Ectodermal cell (in vitro differentiated cells): Measurements from ENCODE around the gene MTHFR.
"Not testable (repeated sequence)": the region's sequence is repeated elsewhere in the genome, so short reads cannot be mapped to it uniquely, and the experiment has no call there.

ENCODE experiments used
- H3K27ac ChIP-seq: 2 replicates; pipeline ENCODE4 v1.7.0; 2013; ENCODE audit warnings: mild to moderate bottlenecking, low read depth, low read length; ENCODE audit not compliant: insufficient read depth, poor library complexity, severe bottlenecking
- H3K27me3 ChIP-seq: 2 replicates; pipeline ENCODE4 v1.7.0; 2013; ENCODE audit warnings: mild to moderate bottlenecking, low read length; ENCODE audit not compliant: insufficient read depth, control insufficient read depth, poor library complexity, severe bottlenecking
- H3K36me3 ChIP-seq: one replicate; pipeline ENCODE4 v1.7.0; 2013; ENCODE audit warnings: low read length; ENCODE audit not compliant: control insufficient read depth, insufficient read depth
- H3K4me1 ChIP-seq: one replicate; pipeline ENCODE4 v1.7.0; 2013; ENCODE audit warnings: low read length; ENCODE audit not compliant: control insufficient read depth, insufficient read depth
- H3K4me3 ChIP-seq: 2 replicates; pipeline ENCODE4 v1.7.0; 2013; ENCODE audit warnings: low read depth, low read length, control low read depth; ENCODE audit not compliant: insufficient read depth
- H3K9me3 ChIP-seq: 2 replicates; pipeline ENCODE4 v1.7.0; 2013; ENCODE audit warnings: mild to moderate bottlenecking, low read length, moderate library complexity; ENCODE audit not compliant: control insufficient read depth
- WGBS, 2 experiments: methylation state at CpG; one replicate each; pipeline ENCODE4 v1.1.7; 2013; ENCODE audit warnings: missing lambda C conversion rate in 2 of 2; 5-methylcytosine and 5-hydroxymethylcytosine counted together

Gene MTHFR

DNA sequence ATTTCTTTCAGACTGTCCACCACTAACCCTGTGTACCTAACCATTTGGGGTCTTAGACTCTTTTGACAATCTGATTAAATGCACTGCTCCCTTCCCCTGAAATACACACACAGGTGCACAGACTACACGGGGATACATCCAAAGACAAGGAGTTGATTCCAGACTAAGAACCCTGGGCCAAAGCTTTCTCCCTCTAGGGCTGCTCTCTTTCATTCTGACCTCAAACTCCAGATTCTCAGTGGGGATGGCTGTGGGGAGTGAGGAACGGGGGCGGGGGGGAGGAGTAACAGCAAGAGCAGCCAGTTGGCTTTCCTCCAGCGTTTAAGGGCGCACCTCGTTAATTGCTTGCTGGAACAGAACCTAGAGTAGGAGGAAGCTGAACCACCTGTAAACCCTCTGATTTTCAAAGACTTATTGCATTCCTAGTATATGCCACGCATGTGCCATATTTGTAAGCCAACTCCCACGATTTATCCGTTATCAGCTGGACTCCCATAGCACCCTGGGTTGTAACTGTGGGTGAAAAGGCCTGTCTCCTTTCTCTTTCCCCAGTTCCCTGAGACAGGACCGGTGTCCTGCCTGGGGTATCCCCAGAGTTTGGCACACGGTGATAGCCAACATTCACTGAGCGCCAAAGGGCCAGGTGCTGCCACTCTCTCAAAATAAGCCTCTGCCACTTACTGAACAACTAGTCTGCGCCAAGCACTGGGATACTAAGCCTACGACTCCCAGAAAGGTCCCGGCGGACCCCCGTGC is 920 bp downstream of the MTHFR start:
- Histone ChIP-seq H3K27ac (no peak overlapping the region), H3K36me3 (no peaks in the 10 kb centered on the region), H3K27me3 (no peaks in the 10 kb centered on the region), H3K4me3 (peak overlapping the region; percentile 94), H3K9me3 (no peaks in the 10 kb centered on the region), H3K4me1 (peaks cover 38% of the 10 kb centered on the region)
- WGBS, 2 experiments, result 12 to 14% methylated on average over 17 of the region's 17 CpGs

DNA sequence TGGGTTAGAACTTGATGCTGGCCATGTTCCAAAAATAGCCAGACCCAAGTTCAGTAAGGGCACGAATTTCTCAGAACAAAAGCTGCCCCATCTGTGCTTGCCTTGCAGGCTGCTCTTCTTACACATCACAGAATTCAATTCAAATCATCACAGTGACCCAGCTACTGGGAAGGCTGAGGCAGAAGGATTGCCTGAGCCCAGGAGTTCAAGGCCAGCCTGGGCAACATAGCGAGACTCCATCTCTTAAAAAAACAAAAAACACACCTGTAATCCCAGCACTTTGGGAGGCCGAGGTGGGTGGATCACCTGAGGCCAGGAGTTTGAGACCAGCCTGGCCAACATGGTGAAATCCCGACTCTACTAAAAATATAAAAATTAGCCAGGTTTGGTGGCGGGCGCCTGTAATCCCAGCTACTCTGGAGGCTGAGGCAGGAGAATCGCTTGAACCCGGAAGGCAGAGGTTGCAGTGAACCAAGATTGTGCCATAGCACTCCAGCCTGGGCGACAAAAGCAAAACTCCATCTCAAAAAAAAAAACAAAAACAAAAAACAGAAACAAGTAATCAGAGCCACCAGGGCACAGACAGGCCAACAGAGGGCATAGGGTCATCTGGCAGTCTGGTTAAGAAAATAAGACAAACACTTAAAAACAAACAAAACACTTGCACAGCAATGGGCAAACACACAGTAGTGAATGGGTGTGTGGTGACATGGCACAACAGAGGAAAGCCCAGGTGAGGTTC is 1.7 kb downstream of the MTHFR start:
- WGBS, 2 experiments, result 83 to 86% methylated on average over 9 of the region's 9 CpGs

DNA sequence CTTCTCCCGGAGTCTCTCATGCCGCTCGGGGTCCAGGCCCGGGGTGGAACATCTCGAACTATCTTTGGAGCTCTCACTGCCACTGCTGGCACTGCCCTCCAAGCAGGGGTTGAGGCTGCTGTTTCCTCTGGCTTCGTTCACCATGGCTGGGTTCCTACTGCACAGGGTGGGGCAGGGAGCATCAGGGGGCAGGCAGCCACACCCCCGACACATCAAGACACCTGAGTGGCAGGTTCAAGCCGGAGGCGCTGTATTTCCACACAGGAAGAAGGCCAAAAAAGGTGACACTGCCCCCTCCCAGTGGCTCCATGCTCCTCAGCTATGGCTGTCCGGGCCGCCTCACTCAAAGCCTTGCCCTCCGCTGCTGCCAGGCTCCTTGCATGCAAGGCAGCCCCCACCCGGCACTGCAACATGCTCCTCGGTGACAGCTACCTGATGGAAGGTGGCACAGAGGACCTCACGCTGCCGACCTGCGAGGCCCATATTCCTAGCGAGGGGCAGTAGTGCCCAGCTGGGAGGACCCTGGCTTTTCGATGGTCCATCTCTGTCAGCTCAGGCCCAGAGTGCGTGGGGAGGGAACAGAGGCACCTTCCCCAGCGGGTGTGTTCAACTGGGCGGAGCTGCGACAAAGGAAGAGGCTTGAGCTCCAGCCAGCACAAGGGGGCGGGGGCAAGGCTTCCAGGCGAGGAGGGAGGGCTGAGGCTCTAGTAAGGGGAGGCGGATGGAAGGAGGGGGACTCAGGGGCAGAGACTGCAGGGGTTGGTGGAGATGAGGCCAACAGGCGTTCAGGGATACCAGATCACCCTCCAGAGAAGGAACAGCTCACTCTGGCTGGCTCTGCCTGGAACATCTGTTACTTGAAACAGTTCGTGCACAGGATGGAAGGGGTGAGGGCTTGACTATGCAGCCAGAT is 2.5 kb downstream of the MTHFR start:
- WGBS, 2 experiments, result 7 to 10% methylated on average over 28 of the region's 28 CpGs
- no peaks in the 10 kb centered on the region for H3K27me3 ChIP-seq
- peaks cover 38% of the 10 kb centered on the region for H3K4me1 ChIP-seq
- H3K4me3 ChIP-seq, result peak overlapping the region; percentile 45
- H3K27ac ChIP-seq, result peak overlapping the region; percentile 73
- no peaks in the 10 kb centered on the region for H3K36me3 ChIP-seq
- no peaks in the 10 kb centered on the region for H3K9me3 ChIP-seq

More for the DNA sequence above, 1.7 kb downstream of the MTHFR start:
- H3K27ac ChIP-seq, result peak overlapping the region; percentile 73
- H3K9me3 ChIP-seq, H3K27me3 ChIP-seq, H3K36me3 ChIP-seq: not testable (repeated sequence)
- H3K4me1 ChIP-seq, result peaks cover 38% of the 10 kb centered on the region
- peak overlapping the region; percentile 45 for H3K4me3 ChIP-seq

DNA sequence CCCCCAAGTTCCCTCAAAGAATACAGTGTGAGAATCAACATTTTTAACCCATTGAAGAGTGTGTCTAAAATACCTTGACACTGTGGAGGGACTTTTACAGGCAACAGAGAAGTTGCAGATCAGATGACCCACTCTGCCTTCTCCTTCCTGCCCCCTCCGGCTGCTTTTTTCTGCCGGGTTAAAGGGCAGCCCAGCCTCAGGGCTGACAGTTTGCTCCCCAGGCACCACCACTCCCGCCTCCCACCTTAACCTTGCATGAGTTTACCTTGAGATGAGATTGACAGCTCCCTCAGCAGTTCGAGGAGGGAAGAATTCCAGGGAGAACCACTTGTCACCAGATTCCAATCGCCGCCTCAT is 3.2 kb downstream of the MTHFR start:
- no peak overlapping the region for H3K27ac ChIP-seq
- no peaks in the 10 kb centered on the region for H3K36me3 ChIP-seq
- peaks cover 36% of the 10 kb centered on the region for H3K4me1 ChIP-seq
- WGBS, 2 experiments, result 22 to 31% methylated on average over 6 of the region's 6 CpGs
- H3K27me3 ChIP-seq, result no peaks in the 10 kb centered on the region
- peak overlapping the region; percentile 45 for H3K4me3 ChIP-seq
- H3K9me3 ChIP-seq, result no peaks in the 10 kb centered on the region

DNA sequence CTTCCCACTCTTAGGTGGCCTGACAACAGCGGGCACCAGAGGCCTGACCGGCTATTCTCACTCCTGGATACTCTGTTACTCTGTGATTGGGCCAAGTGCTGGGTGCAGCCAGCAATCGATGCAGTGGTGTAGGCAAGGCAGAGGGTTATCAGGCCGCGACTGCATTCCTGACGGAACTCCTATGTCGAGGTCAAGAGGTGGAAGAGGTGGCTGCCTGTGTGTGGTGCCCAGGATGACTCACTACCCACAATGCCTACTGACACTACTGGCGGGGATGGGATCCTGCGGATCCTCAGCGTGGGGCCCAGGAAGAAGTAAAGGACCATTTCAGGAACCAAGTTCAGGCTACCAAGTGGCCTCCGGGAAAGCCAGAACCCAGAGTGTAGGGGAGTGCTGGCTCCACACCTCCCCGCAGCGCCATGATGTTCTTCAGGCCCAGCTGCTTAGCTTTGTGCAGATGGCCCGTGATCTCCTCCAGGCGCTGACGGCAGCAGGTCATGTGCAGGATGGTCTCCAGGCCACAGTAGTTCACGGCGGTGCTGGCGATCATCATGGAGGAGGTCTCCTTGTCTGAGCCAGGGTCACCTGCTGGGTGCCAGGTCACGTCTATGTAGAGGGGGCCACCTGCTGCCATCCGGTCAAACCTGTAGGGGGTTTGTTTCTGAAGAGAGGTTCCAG is 4.9 kb downstream of the MTHFR start:
- 94 to 96% methylated on average over 21 of the region's 21 CpGs for WGBS, 2 experiments
- H3K27me3 ChIP-seq, result no peaks in the 10 kb centered on the region
- no peaks in the 10 kb centered on the region for H3K9me3 ChIP-seq
- H3K36me3 ChIP-seq, result peaks cover 4% of the 10 kb centered on the region
- H3K4me1 ChIP-seq, result peaks cover 25% of the 10 kb centered on the region
- H3K4me3 ChIP-seq, result no peak overlapping the region
- no peak overlapping the region for H3K27ac ChIP-seq

- H3K4me1 ChIP-seq, result peaks cover 25% of the 10 kb centered on the region
Measured at GRCh38 chr1:11800391-11800755, 5.4 kb downstream of the MTHFR start.

DNA sequence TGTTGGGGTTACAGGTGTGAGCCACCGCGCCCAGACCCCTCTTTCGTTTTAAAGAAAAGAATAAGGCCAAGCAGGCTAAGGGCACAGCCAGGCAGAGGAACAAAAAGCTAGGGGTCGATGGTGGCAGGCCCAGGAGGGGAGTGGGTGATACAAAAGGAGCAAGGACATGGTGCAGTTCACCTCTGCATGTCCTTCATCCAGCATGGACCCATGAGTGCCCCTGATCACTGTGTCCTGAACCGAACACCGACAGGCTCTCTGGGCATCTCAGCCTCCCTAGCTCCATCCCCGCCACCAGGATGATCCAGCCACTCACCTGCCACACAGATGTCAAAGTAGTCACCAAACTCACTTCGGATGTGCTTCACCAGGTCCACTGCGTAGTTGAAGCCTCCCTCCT is 5.9 kb downstream of the MTHFR start:
- Histone ChIP-seq H3K36me3 (peaks cover 7% of the 10 kb centered on the region), H3K27ac (no peak overlapping the region), H3K4me1 (peaks cover 23% of the 10 kb centered on the region), H3K27me3 (no peaks in the 10 kb centered on the region), H3K4me3 (no peak overlapping the region), H3K9me3 (no peaks in the 10 kb centered on the region)
- WGBS, 2 experiments, result 93 to 94% methylated on average over 9 of the region's 9 CpGs

More at GRCh38 chr1:11800391-11800755, 5.4 kb downstream of the MTHFR start:
- H3K9me3 ChIP-seq, result no peaks in the 10 kb centered on the region
- no peak overlapping the region for H3K4me3 ChIP-seq
- no peaks in the 10 kb centered on the region for H3K27me3 ChIP-seq
- H3K27ac ChIP-seq, result no peak overlapping the region
- WGBS, 2 experiments, result 93 to 98% methylated on average over 7 to 8 of the region's 8 CpGs
- peaks cover 7% of the 10 kb centered on the region for H3K36me3 ChIP-seq

GRCh38 chr1:11799099-11799498 is 6.7 kb downstream of the MTHFR start:
- no peaks in the 10 kb centered on the region for H3K9me3 ChIP-seq
- no peak overlapping the region for H3K27ac ChIP-seq
- H3K4me3 ChIP-seq, result no peak overlapping the region
- WGBS, 2 experiments, result 93 to 95% methylated on average over 5 of the region's 5 CpGs
- peaks cover 15% of the 10 kb centered on the region for H3K4me1 ChIP-seq
- H3K36me3 ChIP-seq, result peaks cover 7% of the 10 kb centered on the region
- no peaks in the 10 kb centered on the region for H3K27me3 ChIP-seq

DNA sequence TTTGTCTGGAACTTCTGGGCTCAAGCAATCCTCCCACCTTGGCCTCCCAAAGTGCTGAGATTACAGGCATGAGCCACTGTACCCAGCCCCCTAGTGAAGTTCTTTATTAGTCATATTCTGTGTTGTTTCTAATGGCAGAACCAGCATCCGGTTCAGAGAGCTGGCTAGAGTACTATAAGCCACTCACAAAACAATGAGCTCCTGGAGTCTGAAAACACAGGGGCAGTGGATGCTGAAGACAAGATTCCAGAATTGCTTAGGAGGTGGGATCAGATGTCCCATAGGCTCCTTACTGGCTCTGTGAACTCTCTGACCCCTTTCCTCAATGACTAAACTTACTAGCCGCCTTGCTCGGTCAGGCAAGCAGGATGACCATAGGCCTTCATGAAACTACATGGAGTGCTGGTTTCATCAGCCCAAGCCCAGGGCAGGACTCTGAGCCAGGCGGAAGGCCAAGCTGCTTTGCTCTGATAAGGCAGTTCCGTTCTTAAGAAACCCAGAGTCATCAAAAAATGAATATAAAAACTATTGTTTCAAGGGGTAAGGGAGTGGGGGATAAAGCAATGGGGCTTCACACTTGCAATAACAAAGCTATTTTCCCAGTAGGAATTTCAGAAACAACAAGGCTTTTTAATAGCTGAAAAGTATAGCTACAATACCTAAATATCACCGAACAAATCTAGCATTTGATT is 8.1 kb downstream of the MTHFR start:
- peaks cover 10% of the 10 kb centered on the region for H3K36me3 ChIP-seq
- WGBS, 2 experiments, result 93 to 95% methylated on average over 6 of the region's 6 CpGs
- no peaks in the 10 kb centered on the region for H3K9me3 ChIP-seq
- H3K4me1 ChIP-seq, result peaks cover 5% of the 10 kb centered on the region
- no peak overlapping the region for H3K4me3 ChIP-seq
- no peak overlapping the region for H3K27ac ChIP-seq
- H3K27me3 ChIP-seq, result no peaks in the 10 kb centered on the region
